PC-3 (cell line): ENCODE results near the gene KANK2.

Source experiments
- CTCF ChIP-seq: fragments of 300-600 bp; sonication (generic); conservative IDR thresholded peaks from 2 replicates; pipeline ENCODE4 v1.5.1; 2017; ENCODE audit warnings: antibody characterized with exemption, low read depth, mild to moderate bottlenecking, low read length
- EZH2 ChIP-seq: fragments of 300-600 bp; sonication (generic); IDR thresholded peaks from one replicate; pipeline ENCODE4 v1.6.1; 2017; ENCODE audit warnings: antibody characterized with exemption, mild to moderate bottlenecking, low read length; ENCODE audit not compliant: unreplicated experiment
- EZH2phosphoT487 ChIP-seq: fragments of 300-600 bp; sonication (generic); IDR thresholded peaks from 2 replicates; pipeline ENCODE4 v1.6.1; 2018; ENCODE audit warnings: mild to moderate bottlenecking, antibody characterized with exemption, low read length, borderline replicate concordance

GRCh38 chr19:11173516-11174155 lies 23.7 kb downstream of the KANK2 start:
- no peak for TF ChIP-seq CTCF
- no peak for TF ChIP-seq EZH2
- TF ChIP-seq EZH2phosphoT487 = no peak
